GM21390 (cell line): ENCODE results near the gene TBC1D9B.

Source experiments
- ATAC-seq: cut with Tn5 transposase; IDR thresholded peaks from one replicate; pipeline ENCODE4 v1.9.1; 2021; ENCODE audit not compliant: unreplicated experiment

TBC1D9B gene

DNA sequence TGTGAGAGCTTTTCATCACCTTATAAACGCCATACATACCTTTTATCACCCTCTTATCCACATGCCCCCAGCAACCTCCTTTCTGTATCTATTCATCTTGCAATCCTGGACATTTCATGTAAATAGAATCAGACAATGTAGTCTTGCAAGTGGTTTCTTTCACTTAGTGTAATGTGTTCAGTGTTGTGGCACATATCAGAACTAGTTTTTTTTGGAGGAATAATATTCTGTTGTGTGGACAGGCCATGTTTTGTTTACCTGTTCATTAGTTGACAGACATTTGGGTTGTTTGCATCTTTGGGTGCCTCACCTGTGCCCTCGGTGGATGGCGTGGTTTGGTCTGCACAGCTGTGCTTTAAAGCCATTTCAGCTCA is 85.7 kb downstream of the TBC1D9B start:
- no peak for ATAC-seq

- ATAC-seq, result peak; percentile 50
Measured at GRCh38 chr5:179821298-179822058, 86.2 kb downstream of the TBC1D9B start.

- peak; percentile 43 for ATAC-seq
Measured at GRCh38 chr5:179820483-179821297, 87.0 kb downstream of the TBC1D9B start, which contains the start of gene SQSTM1. Gene SQSTM1 (plus strand): TSS chr5:179820905. CDS start chr5:179820937, 32 bp downstream.

DNA sequence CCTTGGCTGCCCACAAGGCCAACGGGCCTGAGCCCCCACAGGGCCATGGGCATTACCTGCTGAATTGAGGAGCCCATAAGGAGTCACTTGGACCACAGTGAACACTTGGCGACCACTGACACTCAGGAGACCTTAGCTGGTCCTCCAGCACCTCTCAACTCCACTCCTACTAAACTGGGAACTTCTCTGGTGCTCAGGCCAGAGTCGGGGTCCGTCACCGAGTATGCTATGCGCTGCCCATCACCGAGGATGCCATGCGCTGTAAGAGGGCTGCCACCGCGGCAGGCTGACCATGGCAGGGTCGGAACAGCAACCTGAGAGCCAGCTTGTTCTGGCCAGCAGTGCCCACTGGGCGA is 87.6 kb downstream of the TBC1D9B start:
- ATAC-seq, result no peak

GRCh38 chr5:179819296-179820126 is 88.2 kb downstream of the TBC1D9B start:
- no peak for ATAC-seq

GRCh38 chr5:179818746-179819295 is 88.9 kb downstream of the TBC1D9B start:
- peak; percentile 54 for ATAC-seq

DNA sequence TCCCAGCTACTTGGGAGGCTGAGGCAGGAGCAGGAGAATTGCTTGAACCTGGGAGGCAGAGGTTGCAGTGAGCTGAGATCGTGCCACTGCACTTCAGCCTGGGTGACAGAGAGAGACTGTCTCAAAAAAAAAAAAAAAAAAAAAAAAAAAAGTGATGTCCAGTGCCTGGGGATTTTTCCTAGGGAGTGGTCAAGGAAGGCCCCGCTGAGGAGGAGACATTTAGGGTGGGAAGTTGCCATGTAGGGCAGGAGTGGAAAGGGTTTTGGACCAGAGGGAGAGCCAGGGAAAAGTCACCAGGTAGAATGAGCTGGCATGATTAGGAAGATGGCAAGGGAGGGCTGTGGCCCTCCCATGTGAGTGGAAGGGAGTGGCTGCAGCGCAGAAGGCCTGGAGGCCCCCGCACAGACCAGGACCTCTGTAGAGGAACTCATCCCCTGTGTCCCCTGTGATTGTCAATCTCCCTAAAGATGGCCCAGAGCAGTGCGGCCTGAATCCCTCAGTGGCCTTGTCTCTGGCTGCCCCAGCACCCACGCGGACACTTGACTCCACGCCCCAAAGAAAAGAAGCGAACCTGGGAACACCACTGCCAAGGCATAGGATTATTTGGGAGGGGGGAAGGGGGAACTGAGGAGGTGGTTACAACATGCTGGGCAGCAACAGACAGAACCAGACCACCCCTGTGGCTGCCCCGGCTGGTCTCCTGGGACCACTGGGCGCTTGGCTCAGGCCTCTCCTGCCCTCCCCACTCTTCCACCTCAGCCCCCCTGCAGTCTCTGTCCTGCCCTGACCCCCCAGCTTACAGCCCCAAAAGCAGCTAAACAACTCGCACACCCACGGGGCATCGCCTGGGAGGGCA is 89.6 kb downstream of the TBC1D9B start:
- ATAC-seq, result no peak

DNA sequence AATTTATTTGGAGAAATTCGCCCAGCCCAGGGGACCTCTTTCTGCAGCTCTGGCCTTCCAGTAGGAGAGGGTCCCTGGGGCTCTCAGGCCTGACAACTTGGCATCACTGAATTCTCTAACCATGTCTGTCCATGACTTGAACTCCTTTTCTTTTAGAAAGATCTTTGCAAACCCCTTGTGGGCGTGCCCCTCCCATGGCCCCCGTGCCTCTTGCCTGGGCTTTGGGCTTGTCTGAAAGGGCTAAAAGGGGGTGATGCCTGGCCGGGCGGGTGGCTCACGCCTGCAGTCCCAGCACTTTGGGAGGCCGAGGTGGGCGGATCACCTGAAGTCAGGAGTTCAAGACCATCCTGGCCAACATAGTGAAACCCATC is 90.2 kb downstream of the TBC1D9B start:
- ATAC-seq, result no peak

DNA sequence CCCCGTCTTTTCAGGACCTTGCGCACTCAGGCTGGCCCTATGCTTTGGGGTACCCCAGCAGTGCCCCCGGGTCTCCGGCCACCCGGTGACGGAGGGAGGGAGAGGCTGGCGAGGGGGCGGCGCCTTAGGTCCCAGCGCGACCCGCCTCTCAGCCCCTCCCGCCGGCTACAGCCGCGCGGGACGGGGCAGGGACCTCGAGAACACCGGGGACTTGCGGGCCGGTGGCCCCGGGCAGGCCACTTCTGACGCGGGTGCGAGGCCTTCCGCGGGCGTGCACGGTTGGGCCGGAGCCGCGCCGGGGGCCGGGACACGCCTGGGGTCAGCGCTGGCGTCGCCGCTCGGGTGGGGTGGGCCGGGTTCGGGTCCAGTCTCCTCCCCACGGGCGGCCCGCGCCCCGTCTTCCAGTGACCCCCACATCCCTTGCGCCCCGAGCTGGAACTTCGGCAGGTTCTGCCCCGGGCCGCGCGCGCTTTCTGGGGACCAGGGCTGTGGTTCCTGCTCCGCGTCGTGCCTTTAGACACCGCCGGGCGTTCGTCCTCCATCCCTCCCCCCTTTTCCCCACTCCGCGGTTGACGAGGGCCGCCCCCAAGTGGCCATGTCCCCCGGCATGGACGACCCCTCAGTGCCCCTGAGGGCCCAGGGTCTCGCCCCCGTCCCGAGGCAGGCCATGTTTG is 90.8 kb downstream of the TBC1D9B start:
- no peak for ATAC-seq

- no peak for ATAC-seq
Measured at GRCh38 chr5:179816401-179816795, 91.3 kb downstream of the TBC1D9B start.

- no peak for ATAC-seq
Measured at GRCh38 chr5:179815491-179816249, 92.0 kb downstream of the TBC1D9B start.

- ATAC-seq, result no peak
Measured at GRCh38 chr5:179814090-179814489, 93.6 kb downstream of the TBC1D9B start.

DNA sequence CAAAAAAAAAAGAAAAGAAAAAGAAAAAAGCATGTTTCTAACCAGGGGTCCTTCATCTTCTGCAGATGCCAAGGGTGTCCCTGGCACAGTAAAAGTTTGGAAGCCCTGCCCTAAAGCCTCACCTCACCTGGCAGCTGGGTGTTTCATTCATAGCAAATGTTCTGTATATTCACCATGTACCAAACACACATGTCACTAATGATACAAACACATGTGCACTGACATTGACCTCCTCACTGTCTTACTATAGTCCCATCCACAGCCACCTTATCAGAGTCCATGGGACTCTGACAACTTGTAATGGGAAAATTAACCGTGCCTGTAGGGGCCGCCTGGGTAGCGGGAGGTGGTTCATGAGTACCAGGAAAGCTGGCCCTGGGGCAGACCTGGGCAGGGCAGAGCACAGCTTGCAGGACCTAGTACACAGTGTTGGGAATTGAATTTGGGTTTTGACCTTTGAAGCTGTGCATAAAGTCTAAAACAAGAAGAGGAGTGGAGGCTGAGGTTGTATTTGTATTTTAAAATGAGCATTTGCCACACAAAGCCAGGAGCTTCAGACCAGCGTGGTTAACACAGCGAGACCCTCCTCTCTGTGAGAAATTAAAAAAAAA is 94.6 kb downstream of the TBC1D9B start:
- no peak for ATAC-seq

GRCh38 chr5:179812135-179812825 is 95.4 kb downstream of the TBC1D9B start:
- no peak for ATAC-seq
